Thymus (tissue), 11 donors: ENCODE data around the gene SHISAL1. TPM values are rescaled to one million over a fixed set of nuclear protein-coding genes. Genes with fewer than 3 reads are reported as not detected.

Source experiments
- DNase-seq, 9 donors: peaks; one replicate each; pipeline ENCODE4 v3.0.0-alpha.2; 2013; ENCODE audit warnings: low spot score in 9 of 9, low read depth in 6 of 9, missing footprints in 1 of 9
- H3K27ac ChIP-seq, 2 donors: one replicate each; pipeline ENCODE4 v1.5.1; 2013; ENCODE audit warnings: control low read depth in 1 of 2, low read depth in 1 of 2, low read length in 1 of 2, mild to moderate bottlenecking in 1 of 2, moderate library complexity in 1 of 2
- H3K27me3 ChIP-seq, 2 donors: one replicate each; pipeline ENCODE4 v1.5.1; 2013; ENCODE audit warnings: low read length in 1 of 2; ENCODE audit not compliant: control insufficient read depth in 2 of 2, insufficient read depth in 1 of 2
- H3K36me3 ChIP-seq, 2 donors: one replicate each; pipeline ENCODE4 v1.5.1; 2013; ENCODE audit warnings: low read length in 1 of 2, mild to moderate bottlenecking in 1 of 2, moderate library complexity in 1 of 2; ENCODE audit not compliant: control insufficient read depth in 2 of 2, insufficient read depth in 2 of 2
- H3K4me1 ChIP-seq, 2 donors: one replicate each; pipeline ENCODE4 v1.5.1; 2013; ENCODE audit warnings: low read length in 2 of 2; ENCODE audit not compliant: control insufficient read depth in 2 of 2, insufficient read depth in 2 of 2
- H3K4me3 ChIP-seq, 2 donors: one replicate each; pipeline ENCODE4 v1.5.1; 2013; ENCODE audit warnings: low read length in 2 of 2, control low read depth in 1 of 2, mild to moderate bottlenecking in 1 of 2
- H3K9me3 ChIP-seq, 2 donors: one replicate each; pipeline ENCODE4 v1.5.1; 2013; ENCODE audit warnings: low read length in 1 of 2, mild to moderate bottlenecking in 1 of 2; ENCODE audit not compliant: control insufficient read depth in 2 of 2, insufficient read depth in 1 of 2
- WGBS: extraction: QIAGEN DNeasy Blood & Tissue Kit; methylation state at CpG from one replicate; pipeline ENCODE4 v1.1.7; 2013; 5-methylcytosine and 5-hydroxymethylcytosine counted together
- polyA plus RNA-seq: library from polyadenylated mRNA; stranded (reverse); fragments of 200-250 nt; gene quantifications from one replicate; pipeline ENCODE4 v1.2.3, GENCODE V29; 2013
- total RNA-seq: library from RNA; stranded (reverse); fragments of 120-200 nt; gene quantifications from one replicate; pipeline ENCODE4 v1.2.4, GENCODE V29; 2013
- donor health status: healthy.

SHISAL1 gene
- total and polyA plus RNA-seq, 2 donors = 0.27 to 0.33 TPM

DNA sequence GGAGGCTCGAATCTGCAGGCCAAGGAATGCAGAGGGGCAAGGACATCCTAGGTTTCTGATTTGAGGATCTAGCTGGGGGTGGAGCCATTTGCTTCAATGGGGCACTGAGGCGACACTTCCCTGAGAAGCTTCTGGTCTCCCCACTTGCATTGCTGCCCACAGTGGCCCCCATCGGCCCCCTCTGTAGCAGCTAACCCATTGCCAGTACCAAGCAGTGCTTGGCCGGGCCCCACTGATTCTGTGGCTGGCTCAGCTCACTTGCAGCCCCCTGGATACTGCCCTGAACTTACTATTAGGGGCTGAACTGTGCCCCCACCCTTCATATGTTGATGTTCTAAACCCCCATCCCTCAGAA lies 42.9 kb upstream of the SHISAL1 start:
- DNase-seq = no peak
- Histone ChIP-seq H3K9me3 (no peaks in the 10 kb centered on the region), H3K27me3 (peaks cover 0 to 2% of the 10 kb centered on the region in 2 donors), H3K4me3 (no peak overlapping the region), H3K36me3 (no peaks in the 10 kb centered on the region), H3K27ac (no peak overlapping the region), H3K4me1 (peaks cover 0 to 15% of the 10 kb centered on the region in 2 donors)
- 89% methylated on average over 4 of the region's 4 CpGs for WGBS

GRCh38 chr22:44354288-44354687 lies 41.5 kb upstream of the SHISAL1 start:
- no peaks in the 10 kb centered on the region for H3K36me3 ChIP-seq
- H3K27me3 ChIP-seq = peaks cover 0 to 6% of the 10 kb centered on the region in 2 donors
- H3K27ac ChIP-seq = no peak overlapping the region
- no peaks in the 10 kb centered on the region for H3K9me3 ChIP-seq
- WGBS = 61% methylated on average over 7 of the region's 7 CpGs
- DNase-seq = no peak
- H3K4me1 ChIP-seq = peaks cover 0 to 15% of the 10 kb centered on the region in 2 donors
- no peak overlapping the region for H3K4me3 ChIP-seq

DNA sequence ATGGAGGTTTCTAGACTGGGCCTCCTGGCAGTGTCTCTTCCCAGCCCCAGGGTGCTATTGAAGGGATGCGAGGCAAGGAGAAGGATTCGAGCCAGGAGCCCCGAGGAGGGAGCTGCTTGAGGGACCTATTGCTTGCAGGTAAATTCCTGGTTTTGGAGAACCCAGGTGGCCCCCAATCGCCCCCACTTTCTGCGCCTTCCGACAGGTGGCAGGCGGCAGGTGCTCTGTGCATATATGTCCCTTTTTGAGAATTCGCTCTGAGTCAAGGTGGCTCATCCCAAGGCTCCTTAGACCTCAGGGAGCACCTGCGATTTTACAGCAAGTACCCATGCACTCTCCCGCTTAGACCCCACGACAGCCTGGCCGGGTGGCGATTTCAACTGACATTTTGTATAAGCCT lies 40.3 kb upstream of the SHISAL1 start:
- peaks cover 0 to 6% of the 10 kb centered on the region in 2 donors for H3K27me3 ChIP-seq
- no peak overlapping the region for H3K27ac ChIP-seq
- peaks cover 0 to 15% of the 10 kb centered on the region in 2 donors for H3K4me1 ChIP-seq
- no peaks in the 10 kb centered on the region for H3K36me3 ChIP-seq
- H3K9me3 ChIP-seq = no peaks in the 10 kb centered on the region
- DNase-seq = no peak
- 93% methylated on average over 13 of the region's 13 CpGs for WGBS
- H3K4me3 ChIP-seq = no peak overlapping the region

DNA sequence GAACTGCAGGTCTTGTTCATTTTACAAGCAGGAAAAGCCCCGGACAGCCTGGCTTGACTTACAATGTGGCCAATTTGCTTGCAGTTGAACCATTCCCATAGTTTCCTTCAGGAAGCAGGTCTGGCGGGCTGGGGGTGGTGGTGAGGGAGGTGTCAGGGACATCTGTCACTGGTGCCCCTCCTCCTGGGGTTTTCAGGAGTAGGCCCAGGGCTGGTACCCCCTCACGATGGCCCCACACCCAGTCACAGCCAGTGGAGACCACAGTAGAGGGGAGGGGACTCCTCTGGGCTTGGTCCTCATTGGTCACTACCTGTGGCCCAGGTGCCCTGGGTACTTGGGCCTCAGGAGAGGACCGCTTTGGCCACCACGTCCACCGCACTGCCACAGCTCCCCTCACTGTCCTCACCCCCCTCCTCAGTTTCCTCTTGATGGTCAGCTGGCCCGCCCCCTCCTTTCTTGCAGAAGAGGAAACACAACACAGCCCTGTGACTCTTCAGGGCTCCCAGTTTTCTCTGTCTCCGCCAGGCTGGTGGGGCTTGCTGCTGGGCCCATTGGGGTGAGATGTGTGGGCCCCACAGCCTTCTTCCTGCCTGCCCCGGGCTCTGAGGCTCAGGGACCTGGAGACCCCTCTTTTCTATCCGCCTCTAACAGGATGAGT lies 39.8 kb upstream of the SHISAL1 start:
- peaks cover 0 to 13% of the 10 kb centered on the region in 2 donors for H3K4me1 ChIP-seq
- H3K27ac ChIP-seq = no peak overlapping the region
- no peaks in the 10 kb centered on the region for H3K9me3 ChIP-seq
- H3K36me3 ChIP-seq = no peaks in the 10 kb centered on the region
- 61% methylated on average over 10 of the region's 10 CpGs for WGBS
- DNase-seq = no peak
- no peak overlapping the region for H3K4me3 ChIP-seq
- peaks cover 0 to 7% of the 10 kb centered on the region in 2 donors for H3K27me3 ChIP-seq

DNA sequence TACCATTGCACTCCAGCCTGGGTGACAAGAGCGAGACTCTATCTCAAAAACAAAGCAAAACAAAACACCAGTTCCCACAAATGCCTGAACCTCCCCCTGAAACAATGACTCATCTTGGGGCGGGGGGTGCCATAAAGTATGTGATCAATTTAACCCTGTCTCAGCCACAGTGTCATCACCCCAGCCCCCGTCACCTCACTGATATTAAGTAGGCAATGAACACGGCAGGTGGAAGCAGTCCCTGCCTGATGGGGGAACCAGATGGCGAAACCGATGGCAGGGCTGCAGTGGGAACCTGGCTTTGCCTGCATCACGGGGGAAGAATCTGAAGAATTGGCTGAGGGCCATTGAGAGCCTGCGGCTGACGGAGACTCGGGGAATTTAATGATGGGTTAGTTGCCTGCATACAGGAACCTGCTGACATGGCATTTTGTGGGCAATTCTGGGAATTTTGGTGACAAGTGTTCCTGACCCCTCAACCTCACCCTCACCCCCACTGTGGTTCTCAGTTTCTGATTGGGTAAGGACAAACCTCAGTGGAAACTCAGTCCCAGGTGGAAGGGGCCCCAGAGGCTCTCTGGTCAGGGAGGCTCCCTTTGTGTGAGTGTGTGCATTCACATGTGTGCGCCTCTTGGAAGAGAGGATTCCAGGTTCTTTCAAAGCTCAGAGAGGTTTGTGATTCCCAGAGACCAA lies 39.1 kb upstream of the SHISAL1 start:
- no peaks in the 10 kb centered on the region for H3K36me3 ChIP-seq
- no peaks in the 10 kb centered on the region for H3K9me3 ChIP-seq
- H3K27ac ChIP-seq = no peak overlapping the region
- peak in 1 of 9 donors; percentile 33 for DNase-seq
- no peak overlapping the region for H3K4me3 ChIP-seq
- peaks cover 0 to 13% of the 10 kb centered on the region in 2 donors for H3K4me1 ChIP-seq
- WGBS = 22% methylated on average over 11 of the region's 11 CpGs
- peaks cover 0 to 8% of the 10 kb centered on the region in 2 donors for H3K27me3 ChIP-seq

- Histone ChIP-seq H3K27me3 (peaks cover 0 to 8% of the 10 kb centered on the region in 2 donors), H3K9me3 (no peaks in the 10 kb centered on the region), H3K4me3 (no peak overlapping the region), H3K27ac (no peak overlapping the region), H3K4me1 (peaks cover 0 to 13% of the 10 kb centered on the region in 2 donors), H3K36me3 (no peaks in the 10 kb centered on the region)
- 83% methylated on average over 6 of the region's 6 CpGs for WGBS
- no peak for DNase-seq
Measured at GRCh38 chr22:44351037-44351436, 38.3 kb upstream of the SHISAL1 start.

GRCh38 chr22:44349594-44349993 lies 36.8 kb upstream of the SHISAL1 start:
- no peaks in the 10 kb centered on the region for H3K9me3 ChIP-seq
- WGBS = 84% methylated on average over 5 of the region's 5 CpGs
- no peak overlapping the region for H3K27ac ChIP-seq
- H3K4me3 ChIP-seq = no peak overlapping the region
- no peak for DNase-seq
- H3K4me1 ChIP-seq = peaks cover 0 to 13% of the 10 kb centered on the region in 2 donors
- H3K36me3 ChIP-seq = no peaks in the 10 kb centered on the region
- peaks cover 0 to 8% of the 10 kb centered on the region in 2 donors for H3K27me3 ChIP-seq

- no peaks in the 10 kb centered on the region for H3K9me3 ChIP-seq
- no peak overlapping the region for H3K27ac ChIP-seq
- WGBS = 85% methylated on average over 19 of the region's 19 CpGs
- H3K36me3 ChIP-seq = no peaks in the 10 kb centered on the region
- no peak for DNase-seq
- peaks cover 0 to 8% of the 10 kb centered on the region in 2 donors for H3K27me3 ChIP-seq
- H3K4me1 ChIP-seq = peaks cover 0 to 10% of the 10 kb centered on the region in 2 donors
- H3K4me3 ChIP-seq = no peak overlapping the region
Measured at GRCh38 chr22:44348971-44349560, 36.3 kb upstream of the SHISAL1 start.

DNA sequence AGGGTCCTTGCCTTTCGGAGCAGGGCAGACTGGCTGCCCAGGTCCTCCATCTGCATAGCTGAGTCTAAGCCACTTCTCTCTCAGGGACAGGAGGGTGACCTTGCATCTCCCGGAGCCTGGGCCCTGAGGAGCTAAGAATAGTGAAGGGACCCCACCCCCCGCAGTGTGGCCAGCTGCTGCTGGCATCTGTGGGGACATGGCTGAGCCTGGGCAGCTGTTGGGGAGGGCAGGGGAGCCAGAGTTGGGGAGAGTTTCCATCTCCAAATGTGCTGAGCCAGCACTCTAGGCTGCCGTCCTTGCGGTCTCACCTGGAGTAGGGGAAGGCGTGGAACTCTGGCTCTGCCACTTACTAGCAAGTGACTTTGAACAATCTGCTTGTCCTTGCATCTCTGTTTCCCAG lies 34.8 kb upstream of the SHISAL1 start:
- H3K27ac ChIP-seq = no peak overlapping the region
- H3K27me3 ChIP-seq = peaks cover 0 to 8% of the 10 kb centered on the region in 2 donors
- 95% methylated on average over 6 of the region's 6 CpGs for WGBS

More for the DNA sequence above, 34.8 kb upstream of the SHISAL1 start:
- no peaks in the 10 kb centered on the region for H3K9me3 ChIP-seq
- H3K4me1 ChIP-seq = peaks cover 0 to 7% of the 10 kb centered on the region in 2 donors
- H3K4me3 ChIP-seq = no peak overlapping the region
- DNase-seq = no peak
- no peaks in the 10 kb centered on the region for H3K36me3 ChIP-seq
